T47D (cell line): ENCODE results near the gene SLC25A11.

Experiments used
- DNase-seq, 2 experiments: peaks; one replicate each; pipeline versions ENCODE4 v3.0.0 to v3.0.0-alpha.2; 2011 to 2012; ENCODE audit warnings: low read depth in 1 of 2, low spot score in 1 of 2
- JUND ChIP-seq: IDR thresholded peaks from 2 replicates; pipeline ENCODE4 v1.6.1; 2012; ENCODE audit warnings: low read depth
- in situ Hi-C: cut with HindIII; loops from 2 replicates; pipeline ENCODE4 v1.10.0; 2016; ENCODE audit warnings: low sequenced_read_pairs, low pct_unique_long_range_greater_than_20kb

Gene SLC25A11

DNA sequence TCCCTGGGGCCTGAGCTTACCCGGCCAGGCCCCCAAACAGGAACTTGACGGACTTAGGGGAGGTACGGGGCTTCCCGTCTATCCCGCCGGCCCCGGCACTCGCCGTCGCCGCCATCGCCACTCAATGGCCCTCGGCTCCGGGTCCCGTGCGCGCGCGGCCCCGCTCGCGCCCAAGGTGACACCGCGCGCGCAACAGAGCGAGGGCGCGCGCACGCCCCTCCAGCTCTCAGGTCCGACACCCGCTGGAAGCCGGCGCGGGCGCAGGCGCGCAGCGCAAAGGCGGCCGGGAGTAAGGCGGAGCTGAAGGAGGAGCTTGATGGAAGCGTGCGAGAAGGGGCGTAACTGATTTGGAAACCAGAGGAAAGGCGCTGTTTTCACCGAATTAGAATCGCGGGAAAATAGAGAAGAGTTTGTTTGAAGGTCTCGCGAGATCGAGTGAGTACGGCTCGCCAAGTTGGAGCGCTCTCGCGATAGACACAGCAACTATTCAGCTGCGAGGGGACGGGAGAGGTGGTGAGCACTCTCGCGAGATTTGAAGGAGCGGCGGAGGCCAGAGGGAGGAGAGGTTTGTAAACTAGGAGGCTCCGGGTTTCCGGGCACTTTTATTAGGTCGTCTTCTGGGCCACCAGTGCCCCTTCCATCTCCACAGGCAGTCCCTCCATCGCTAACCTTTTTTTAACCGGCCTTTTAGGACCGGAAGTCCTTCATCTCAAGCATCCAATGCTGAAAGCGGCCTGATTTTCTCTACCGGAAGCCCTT is at the start of gene SLC25A11, which contains the start of gene RNF167:
SLC25A11 (minus strand) TSS at position 251 of the 759 bp plus-strand sequence; CDS start at position 115, 136 bp downstream.
RNF167 (plus strand) TSS at position 473 of the 759 bp plus-strand sequence. CDS start 642 bp downstream, outside the sequence.
- in situ Hi-C loops, result no loop called here
- TF ChIP-seq JUND, result no peak
- peak; percentile 93 to 99 for DNase-seq

DNA sequence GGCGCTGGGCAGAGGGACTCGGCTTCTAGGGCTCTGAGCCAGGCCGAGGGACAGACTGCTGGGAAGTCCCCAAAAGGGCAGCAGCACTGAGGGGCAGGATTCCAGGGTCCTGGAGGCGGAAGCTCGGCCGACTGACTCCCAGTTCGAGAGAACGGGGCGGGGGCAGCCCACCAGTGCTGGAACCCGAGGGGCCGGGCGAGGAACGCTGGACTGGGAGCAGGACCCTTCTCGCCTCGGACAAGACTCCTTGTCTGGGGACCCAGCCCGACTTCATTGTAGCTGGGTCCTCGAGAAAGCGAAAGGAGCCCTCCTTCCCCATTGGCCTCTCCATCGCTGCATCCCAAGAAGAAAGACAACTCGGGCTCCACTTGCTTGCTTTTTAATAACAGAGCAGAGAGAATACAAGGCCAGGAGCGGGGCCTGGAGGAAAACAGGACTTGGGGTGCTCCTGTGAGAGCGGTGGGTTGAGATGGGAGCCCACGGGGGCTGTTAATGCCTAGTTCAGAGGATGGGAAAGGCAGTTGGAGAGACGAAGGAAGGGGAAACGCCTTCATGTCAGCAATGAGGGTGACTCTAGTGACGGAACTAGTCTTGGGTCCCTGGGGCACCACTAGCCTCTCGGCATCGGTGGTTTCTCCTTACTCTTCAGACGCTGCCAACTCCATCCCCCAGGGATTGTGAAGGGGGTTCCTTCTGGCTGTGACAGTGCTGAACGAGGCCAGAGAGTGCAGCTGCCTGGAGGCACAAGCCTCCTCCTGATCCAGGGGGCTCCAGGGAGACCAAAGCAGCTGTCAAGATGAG is 48.1 kb upstream of the SLC25A11 start:
- DNase-seq, result no peak
- TF ChIP-seq JUND, result no peak
- in situ Hi-C loops, result no loop called here

GRCh38 chr17:4986951-4987766 is 47.3 kb upstream of the SLC25A11 start, which contains the start of gene CAMTA2:
TSS of gene CAMTA2 (minus strand) at chr17:4987675. CDS start at chr17:4986222, 1,453 bp downstream.
- DNase-seq, result peak; percentile 47 to 73
- TF ChIP-seq JUND, result no peak
- in situ Hi-C loops, result no loop called here

GRCh38 chr17:4986403-4986802 is 46.6 kb upstream of the SLC25A11 start:
- in situ Hi-C loops, result no loop called here
- peak in 1 of 2 experiments; percentile 20 for DNase-seq
- TF ChIP-seq JUND, result no peak

DNA sequence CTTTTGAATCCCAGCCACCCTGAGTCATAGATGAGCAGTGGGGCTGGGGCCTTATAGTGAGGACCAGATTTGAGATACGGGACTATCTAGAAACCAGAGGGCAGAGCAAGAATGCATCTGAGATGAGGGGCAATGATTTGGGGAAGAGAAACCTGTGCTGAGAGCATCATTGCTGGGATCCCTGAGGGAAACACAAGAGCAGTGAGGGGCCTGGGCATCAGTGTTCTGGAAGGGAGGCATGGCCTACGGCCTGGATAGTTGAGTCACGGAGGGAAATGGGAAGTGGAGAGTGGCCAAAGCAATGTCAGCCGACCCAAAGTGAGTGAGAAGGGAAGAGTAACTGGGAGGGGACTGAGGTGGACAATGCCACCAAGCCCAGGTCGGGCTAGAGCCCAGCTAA is 42.5 kb upstream of the SLC25A11 start:
- no peak for TF ChIP-seq JUND
- in situ Hi-C loops, result no loop called here
- no peak for DNase-seq

- no peak for TF ChIP-seq JUND
- in situ Hi-C loops, result no loop called here
- peak in 1 of 2 experiments; percentile 58 for DNase-seq
Observed at GRCh38 chr17:4980644-4981216, 40.9 kb upstream of the SLC25A11 start.

DNA sequence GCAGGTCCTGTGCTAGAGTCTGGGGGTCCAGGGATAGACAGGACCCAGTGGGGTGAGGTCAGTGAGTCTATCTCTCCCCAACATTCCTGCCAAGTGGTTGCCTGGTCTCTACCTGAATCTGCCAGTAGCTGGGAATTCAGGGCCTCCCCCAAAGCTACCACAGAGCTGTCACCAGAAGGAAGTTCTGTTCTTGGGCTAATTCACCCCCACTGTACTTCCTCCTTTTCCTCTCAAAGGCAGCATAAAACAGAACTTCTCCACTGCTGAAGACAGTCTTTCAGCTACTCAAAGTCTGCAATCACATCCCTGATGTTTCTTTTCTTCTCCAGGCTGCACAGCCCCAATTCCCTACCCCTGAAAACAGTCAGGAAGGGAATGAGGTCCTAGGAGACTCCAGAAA is 38.9 kb upstream of the SLC25A11 start:
- no peak for DNase-seq
- in situ Hi-C loops, result no loop called here

DNA sequence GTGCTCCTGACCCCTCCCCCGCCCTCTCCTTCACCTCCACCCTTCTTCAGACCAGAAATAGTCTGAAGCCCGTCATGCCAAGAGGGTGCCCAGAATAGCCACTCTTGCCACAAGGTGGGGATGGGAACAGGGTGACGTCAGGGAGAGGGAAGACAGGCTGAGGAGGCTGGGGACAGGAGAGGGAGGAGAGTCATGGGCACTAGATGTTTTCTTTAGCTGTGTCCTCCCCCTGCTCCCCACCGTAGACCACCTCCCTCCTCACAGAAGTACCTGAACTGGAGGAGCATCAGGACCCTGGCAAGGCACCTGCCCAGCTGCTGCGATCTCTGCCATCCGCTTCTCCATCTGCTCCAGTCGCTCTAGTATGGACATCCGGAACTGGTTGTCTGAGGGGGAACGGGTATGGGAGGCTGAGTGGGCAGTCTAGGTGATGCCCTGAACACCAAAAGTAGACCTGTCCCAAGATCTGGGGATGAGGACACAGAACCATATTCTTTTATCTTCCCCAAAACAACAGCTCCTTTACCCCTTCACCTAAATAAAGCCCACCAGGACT is 34.3 kb upstream of the SLC25A11 start:
- in situ Hi-C loops, result no loop called here
- no peak for TF ChIP-seq JUND
- DNase-seq, result no peak

More for the DNA sequence above, 38.9 kb upstream of the SLC25A11 start:
- TF ChIP-seq JUND, result no peak

- no peak for TF ChIP-seq JUND
- no peak for DNase-seq
- in situ Hi-C loops, result no loop called here
Observed at GRCh38 chr17:4973256-4974114, 33.6 kb upstream of the SLC25A11 start.

DNA sequence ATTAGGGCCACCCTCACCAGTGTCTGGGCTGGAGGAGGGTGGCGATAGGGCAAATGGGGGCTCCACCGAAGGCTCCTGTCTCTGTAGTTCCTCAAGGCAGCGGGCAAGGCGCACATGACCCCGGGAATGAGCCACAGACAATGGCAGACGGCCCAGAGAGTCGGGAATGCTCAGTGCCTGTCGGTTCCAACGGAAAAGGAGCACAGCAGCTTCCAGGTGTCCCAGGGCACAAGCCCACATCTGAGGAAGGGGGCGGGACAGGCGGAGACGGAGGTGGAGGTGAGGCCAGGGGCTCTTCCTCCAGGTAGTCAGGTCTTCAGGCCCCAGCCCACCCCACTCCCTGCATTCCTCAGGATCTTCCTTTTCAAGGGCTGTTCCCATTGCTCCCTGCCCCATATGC is 32.9 kb upstream of the SLC25A11 start:
- in situ Hi-C loops, result no loop called here
- no peak for DNase-seq
- no peak for TF ChIP-seq JUND

DNA sequence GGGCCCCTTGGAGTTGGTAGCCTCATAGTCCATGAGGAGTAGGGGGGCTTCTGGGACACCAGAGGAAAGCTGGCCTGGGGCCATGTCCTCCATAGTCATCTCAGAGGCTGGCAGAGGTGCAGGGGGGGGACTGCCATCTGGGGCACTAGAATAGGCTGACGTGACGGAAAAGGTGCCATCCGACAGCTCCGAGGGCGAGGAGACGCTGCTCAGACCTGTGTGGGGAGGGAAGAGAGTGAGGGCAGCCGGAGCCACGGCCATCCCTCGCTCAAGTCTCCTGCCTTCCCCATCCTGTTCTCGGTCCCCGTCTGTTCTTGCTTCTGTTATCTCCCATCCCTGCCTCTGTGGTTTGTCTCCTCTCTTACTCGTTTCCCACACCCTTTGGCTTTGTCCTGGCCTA is 32.5 kb upstream of the SLC25A11 start:
- in situ Hi-C loops, result no loop called here
- TF ChIP-seq JUND, result no peak
- DNase-seq, result no peak
